ENCODE data around the gene ERBB4.
"Not testable (repeated sequence)": the region's sequence is repeated elsewhere in the genome, so short reads cannot be mapped to it uniquely, and the experiment has no call there.

DNA sequence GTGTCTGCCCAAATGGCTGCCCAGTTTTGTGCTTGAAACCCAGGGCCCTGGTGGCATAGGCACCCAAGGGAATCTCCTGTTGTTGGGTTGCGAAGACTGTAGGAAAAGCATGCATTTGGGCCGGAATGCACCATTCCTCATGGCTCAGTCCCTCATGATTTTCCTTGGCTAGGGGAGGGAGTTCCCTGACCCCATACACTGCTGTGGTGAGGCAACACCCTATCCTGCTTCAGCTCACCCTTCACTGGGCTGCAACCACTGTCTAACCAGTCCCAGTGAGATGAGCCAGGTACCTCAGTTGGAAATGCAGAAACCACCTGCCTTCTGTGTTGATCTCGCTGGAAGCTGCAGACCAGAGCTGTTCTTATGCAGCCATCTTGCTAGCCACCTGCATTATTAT, 300.4 kb downstream of the ERBB4 start:
- TF ChIP-seq, protein P1, sequence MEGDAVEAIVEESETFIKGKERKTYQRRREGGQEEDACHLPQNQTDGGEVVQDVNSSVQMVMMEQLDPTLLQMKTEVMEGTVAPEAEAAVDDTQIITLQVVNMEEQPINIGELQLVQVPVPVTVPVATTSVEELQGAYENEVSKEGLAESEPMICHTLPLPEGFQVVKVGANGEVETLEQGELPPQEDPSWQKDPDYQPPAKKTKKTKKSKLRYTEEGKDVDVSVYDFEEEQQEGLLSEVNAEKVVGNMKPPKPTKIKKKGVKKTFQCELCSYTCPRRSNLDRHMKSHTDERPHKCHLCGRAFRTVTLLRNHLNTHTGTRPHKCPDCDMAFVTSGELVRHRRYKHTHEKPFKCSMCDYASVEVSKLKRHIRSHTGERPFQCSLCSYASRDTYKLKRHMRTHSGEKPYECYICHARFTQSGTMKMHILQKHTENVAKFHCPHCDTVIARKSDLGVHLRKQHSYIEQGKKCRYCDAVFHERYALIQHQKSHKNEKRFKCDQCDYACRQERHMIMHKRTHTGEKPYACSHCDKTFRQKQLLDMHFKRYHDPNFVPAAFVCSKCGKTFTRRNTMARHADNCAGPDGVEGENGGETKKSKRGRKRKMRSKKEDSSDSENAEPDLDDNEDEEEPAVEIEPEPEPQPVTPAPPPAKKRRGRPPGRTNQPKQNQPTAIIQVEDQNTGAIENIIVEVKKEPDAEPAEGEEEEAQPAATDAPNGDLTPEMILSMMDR (IDR thresholded peaks at IDR 0.05; ENCODE audit: low read depth, low read length, poor library complexity, severe bottlenecking), result not testable (repeated sequence)
- not testable (repeated sequence) for TF ChIP-seq EZH2phosphoT487 (IDR thresholded peaks at IDR 0.05; ENCODE audit: borderline replicate concordance, low read length)

All from DOHH2 (cell line).